ENCODE results near the gene C18orf63.
A peak's percentile ranks its signal among the peaks of the same experiment; 100 is the strongest.
"Not testable (repeated sequence)": the region's sequence is repeated elsewhere in the genome, so short reads cannot be mapped to it uniquely, and the experiment has no call there.

C18orf63 gene

DNA sequence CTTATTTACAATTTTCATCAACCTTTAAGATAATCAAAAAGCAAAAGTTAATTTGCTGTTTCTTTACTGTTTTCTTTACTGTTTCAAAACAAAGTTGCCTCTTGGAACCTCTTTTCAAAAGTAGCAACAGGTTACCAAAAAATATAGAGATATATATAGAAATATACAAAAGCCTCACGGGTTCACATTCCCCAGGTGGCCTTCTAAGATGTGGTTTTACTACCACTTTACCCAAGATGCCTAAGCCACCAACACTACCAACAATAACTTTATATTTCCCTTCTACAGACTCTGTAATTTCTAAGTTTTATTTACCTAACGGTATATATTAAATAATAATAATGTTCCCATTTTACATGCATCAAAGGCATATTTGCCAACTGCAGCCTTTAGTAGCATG lies 28.8 kb upstream of the C18orf63 start:
- DNase-seq = no peak

DNA sequence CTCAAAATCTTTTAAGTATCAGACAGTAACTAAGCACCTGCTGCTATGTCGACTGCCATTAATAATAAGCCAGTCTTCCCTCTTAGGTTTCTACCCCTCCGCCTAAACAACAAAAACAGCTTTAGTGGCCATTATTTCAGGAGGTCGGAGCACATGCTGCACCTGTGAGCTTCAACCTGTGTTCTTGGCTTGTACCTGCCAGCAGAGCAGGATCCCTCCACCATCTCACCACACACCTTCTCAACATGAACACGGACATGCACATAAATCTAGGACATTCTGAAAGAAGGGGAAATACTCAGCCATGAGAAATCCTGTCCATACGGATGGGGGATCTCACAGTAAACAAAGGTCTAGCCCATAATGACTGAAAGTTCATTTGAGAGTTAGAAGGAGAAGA lies 27.6 kb upstream of the C18orf63 start:
- DNase-seq = no peak

DNA sequence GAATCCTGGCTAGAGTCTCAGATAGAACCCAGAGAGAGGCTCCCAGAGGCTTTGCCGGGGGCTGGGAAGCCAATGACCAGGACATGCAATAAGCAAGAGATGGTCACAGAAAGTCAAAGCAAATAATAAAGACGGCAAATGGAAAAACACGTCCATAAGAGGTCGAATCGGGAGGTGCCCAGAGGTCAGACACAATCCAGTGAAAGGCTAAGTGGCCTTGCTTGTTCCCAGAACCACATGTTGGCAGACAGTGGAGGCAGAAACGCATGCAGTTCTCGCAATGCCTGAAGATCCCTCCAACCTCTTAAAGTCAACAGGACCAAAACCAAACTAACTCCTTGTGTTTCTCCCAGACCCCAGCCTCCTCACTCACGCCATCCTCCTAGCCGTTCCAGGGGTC lies 26.9 kb upstream of the C18orf63 start:
- no peak for DNase-seq

DNA sequence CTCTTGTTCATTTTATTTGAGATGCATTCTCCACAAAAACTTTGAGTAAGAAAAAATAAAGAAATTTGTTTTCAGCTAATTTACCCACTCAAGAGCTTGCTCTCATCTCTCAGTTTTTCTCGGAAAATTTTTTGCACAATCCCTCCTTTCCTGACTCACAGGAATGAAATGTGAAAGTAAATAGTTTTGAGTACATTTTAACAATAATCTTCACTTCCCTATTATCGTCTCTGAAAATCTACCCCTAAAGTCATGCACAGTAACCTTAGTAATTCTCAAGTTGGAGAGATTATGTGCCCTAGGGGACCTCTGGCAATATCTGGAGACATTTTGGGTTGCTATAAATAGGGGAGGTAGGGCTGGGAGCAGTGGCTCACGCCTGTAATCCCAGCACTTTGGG lies 26.5 kb upstream of the C18orf63 start:
- no peak for DNase-seq

DNA sequence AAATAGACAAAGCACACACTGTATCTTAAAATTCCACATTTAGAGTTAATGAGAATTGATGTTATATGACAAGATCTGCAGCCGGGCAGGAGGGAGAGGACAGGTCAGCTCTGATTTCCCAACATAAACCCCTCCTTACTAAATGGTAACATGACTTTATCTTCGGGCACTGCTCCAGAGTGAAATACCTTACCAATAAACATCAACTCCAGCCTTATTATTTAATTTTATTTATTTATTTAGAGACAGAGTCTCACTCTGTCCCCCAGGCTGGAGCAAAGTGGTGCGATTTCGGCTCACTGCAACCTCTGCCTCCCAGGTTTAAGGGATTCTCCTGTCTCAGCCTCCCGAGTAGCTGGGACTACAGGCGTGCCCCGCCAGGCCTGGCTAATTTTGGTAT lies 25.6 kb upstream of the C18orf63 start:
- DNase-seq = no peak

DNA sequence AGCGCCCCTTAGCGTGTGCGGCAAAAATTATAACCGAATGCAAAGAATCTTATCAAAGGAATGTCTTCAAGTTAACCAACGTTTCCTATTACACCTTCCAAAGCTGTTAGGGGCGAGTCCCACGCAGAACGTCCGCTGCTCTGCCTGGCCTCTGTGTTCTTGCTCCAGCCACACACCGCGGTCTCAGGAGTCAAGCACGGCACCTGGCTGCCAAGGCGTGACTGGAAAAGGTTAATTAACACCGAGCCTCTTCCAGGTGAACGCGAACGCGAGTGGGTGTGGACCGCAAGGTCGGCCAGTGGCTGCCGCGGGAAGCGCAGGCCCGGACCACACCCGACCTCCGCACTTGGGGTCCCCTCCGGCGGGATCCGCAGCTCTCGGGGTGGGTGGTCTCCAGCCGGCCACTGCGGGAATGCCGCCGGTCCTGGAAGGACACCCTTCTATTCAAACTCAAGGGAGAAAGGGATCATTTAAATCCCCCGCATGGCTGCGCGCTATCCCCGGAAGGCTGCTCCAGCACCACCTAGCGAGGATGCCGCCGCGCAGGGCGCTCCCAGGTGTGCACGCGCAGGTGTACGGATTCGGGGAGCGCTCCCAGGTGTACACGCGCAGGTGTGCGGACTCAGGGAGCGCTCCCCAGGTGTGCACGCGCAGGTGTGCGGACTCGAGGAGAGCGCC lies 24.7 kb upstream of the C18orf63 start:
- no peak for DNase-seq

DNA sequence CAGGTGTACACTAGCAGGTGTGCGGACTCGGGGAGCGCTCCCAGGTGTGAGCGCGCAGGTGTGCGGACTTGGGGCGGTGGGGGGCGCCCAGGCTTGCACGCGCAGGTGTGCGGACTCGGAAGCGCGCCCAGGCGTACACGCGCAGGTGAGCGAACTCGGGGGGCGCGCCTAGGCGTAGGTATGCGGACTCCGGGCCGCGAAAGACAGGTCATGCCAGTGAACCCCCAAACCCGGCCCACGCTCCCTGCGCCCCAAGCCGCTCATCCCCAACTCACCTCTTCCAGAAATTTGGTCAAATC lies 24.2 kb upstream of the C18orf63 start:
- DNase-seq = no peak

DNA sequence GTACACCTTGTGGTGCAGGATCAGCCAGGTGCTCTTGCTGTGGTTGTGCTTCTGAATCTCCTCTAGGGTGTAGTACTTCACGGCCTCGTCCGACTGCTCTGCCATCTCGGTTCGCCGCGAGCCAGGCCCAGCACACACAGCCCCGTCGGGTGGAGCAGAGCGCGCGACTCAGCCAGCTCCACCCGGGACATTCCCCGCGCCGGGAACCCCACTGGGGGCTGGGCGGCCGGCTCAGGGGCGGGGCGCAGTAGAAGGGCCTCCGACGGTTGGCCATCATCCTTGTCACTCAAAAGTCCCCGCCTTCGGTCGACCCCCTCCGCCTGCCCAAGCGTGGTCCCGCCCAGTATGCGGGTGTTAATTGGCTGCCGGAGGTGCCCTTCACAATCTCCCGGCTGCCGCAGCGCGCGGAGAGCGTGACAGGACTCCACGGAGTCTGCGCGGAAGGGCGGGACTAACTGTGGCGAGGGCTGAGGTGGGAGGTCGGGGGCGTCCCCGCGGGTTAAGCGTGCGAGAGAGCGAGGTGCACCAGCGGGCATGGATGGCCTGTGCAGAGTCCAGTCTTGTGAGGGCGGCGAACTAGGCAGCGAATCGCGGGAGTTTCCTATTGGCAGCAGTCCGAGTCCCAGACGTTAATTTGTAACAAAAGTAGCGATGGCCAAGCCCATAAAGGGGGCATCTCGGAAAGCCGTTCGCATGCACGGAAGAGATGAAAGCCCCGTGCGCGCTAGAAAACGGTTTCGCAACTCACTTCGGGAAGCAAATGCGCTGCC lies 23.7 kb upstream of the C18orf63 start, which contains the start of gene CYB5A:
CYB5A (minus strand) TSS at position 193 of the 770 bp plus-strand sequence; CDS start at position 105, 88 bp downstream.
- peak; percentile 99 for DNase-seq

DNA sequence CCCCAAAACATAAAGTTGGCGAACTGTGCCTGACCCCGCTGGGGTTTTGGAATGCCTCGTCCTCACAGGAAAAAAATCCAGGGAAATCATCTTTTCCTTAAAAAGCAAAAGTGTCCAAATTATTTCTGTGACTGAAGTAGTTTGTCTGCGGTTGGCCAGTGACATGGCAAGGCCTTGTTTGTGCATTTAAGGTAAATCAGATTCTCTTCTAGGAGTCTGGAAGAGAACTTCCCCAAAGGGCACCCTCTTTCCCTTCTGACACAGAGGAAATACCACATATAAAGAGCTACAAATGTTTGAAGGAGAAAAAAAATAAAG lies 23.1 kb upstream of the C18orf63 start:
- no peak for DNase-seq

DNA sequence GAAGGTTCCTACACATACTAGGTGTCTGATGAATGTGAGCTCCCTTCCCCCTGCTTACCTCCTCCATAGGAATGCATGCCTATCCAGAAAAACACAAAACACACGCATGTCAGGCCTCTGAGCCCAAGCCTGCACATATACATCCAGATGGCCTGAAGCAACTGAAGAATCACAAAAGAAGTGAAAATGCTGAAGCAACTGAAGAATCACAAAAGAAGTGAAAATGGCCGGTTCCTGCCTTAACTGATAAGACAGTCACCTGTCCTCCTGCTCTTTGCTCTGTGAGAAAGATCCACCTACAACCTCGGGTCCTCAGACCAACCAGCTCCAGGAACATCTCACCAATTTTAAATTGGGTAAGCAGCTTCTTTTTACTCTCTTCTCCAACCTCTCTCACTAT lies 22.7 kb upstream of the C18orf63 start:
- not testable (repeated sequence) for DNase-seq

DNA sequence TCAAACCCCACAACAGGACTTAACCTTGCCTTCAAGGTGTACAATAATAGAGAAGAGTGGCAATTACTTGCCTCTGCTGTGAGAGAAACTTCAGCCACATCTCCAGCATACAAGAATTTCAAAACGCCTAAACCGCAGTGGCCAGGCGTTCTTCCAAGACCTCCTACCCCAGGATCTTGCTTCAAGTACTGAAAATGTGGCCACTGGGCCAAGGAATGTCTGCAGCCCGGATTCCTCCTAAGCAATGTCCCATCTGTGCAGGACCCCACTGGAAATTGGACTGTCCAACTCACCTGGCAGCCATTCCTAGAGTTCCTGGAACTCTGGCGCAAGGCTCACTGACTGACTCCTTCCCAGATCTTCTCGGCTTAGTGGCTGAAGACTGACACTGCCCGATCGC lies 21.1 kb upstream of the C18orf63 start:
- no peak for DNase-seq

DNA sequence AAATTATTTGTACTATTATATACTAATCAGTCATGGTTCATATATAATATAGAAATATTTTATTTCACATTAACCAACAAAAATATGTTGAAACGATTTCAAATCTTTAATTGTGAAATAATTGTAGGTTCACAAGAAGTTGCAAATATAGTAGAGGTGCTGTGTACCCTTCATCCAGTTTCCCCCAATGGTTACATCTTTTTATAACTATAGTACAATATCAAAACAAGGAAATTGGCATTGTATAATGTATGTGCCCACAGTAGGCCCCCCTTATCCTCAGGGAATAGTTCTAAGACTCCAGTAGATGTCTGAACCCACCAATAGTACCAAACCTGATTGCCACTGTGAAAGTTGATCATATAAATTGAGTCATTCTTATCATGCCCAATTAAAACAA lies 16.5 kb upstream of the C18orf63 start:
- no peak for DNase-seq

DNA sequence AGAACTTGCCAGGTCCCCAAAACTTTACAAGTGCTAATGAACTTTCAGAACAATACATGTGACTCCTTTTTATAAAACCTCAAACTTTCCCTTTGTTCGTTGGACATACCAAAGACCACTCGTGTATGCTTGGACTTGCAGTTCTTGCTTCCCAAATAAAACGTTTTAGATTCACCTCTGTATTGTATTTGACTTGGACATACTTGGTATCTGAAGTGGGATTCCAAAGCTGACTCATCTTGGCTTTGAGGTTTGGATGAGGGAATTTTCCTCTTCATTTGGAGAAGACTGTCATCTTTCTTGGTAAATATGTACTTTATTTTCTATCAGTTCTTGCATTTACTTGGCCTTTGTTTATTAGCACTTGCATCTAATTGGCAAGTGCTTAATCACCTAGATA lies 15.9 kb upstream of the C18orf63 start:
- DNase-seq = no peak

DNA sequence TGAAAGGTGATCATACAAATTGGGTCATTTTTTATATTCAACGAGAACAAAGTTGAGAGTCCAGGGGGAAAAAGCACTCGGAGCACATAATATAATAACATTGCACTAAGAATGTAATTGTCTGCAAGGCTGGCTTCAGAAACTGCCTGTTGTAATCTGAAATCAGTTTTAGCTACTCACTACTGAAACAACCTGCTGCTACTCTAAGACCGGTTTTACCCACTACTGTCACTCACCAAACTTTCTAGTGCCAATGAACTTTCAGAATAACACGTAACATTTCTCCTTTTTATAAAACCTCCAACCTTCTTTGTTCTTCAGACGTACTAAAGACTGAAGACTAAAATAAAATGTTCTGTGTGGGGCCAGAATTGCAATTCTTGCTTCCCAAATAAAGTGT lies 12.3 kb upstream of the C18orf63 start:
- DNase-seq = no peak

DNA sequence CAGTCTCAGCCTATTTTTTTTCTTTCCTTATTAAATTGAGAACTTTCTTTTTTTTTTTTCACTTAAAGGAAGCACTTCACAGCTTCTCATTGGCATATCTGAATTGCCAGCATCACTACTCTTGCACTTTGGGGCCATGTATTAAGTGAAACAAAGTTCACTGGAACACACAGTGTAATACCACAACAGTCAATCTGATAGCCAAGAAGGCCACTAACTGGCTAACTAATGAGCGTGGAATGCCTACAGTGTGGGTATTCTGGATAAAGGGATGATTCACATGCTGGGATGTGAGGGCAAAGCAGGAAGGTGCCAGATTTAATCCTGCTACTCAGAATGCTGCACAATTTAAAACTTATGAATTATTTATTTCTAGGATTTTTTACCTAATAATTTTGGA lies 11.7 kb upstream of the C18orf63 start:
- DNase-seq = no peak

DNA sequence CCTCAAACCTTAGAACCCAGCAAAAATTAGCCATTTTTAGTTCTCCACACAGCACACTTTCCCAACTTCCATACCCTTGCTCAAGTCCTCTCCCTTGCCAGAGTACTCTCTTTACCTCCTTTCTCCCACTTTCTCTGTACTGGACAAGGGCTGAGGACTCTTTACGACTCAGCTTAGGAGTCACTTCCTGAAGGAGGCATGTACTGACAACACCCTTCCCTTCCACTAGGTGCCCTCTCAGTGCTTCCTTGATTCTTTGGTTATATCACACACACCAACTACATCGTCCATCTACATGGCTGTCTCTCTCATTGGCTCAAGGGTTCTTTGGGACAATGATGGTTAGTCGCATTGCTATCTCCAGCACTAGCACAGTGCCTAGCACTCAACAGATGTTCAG lies 5.2 kb upstream of the C18orf63 start:
- no peak for DNase-seq

DNA sequence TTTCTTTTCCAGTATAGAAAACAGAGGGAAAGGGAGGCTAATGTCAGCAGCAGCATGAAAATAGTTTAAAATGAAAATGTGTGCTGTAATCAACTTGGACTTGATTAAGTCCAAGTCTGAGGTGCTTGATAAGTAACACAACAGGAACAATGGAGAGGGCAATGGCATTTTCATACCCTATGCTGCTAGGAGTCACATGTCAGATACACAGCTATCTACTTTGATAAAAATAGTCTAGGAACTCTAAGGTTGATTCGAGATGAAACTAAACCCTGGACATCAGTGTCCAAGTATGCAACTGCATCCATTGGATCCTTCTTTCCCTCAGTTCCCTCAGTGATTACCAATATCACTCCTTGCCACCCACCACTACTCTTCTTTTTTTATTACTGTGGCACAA lies 4.6 kb upstream of the C18orf63 start:
- DNase-seq = no peak

DNA sequence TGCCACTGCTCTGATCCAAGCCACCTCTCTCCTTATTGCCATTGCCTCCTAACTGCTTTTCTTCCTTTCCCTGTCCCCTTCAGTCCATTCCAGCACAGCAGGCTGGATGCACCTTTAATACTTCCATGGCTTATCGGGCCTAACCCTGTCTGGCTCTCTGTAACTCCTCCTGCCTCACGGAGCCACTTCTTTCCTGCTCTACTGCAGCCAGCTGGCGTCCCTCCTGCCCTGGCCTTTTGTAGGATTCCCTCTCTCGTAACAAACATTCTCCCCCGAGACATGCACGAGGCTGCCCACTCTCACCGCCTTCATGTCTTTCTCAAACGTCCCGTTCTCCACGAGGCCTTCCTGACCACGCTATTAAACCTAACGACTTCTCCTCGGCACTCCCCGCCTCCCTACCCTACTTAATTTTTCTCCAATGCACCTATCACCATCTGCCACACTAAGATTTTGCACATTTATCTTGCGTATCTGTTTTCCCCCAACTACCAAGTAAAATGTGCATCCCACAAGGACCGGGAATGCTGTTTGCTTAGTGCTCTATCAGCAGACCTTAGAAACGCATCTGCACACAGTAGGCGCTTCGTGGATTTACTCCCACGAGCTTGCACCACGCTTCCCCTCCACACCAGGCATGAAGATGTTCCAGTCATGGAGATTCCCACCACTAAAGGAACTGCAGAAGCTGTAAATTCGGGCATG lies 728 bp upstream of the C18orf63 start:
- DNase-seq = no peak

DNA sequence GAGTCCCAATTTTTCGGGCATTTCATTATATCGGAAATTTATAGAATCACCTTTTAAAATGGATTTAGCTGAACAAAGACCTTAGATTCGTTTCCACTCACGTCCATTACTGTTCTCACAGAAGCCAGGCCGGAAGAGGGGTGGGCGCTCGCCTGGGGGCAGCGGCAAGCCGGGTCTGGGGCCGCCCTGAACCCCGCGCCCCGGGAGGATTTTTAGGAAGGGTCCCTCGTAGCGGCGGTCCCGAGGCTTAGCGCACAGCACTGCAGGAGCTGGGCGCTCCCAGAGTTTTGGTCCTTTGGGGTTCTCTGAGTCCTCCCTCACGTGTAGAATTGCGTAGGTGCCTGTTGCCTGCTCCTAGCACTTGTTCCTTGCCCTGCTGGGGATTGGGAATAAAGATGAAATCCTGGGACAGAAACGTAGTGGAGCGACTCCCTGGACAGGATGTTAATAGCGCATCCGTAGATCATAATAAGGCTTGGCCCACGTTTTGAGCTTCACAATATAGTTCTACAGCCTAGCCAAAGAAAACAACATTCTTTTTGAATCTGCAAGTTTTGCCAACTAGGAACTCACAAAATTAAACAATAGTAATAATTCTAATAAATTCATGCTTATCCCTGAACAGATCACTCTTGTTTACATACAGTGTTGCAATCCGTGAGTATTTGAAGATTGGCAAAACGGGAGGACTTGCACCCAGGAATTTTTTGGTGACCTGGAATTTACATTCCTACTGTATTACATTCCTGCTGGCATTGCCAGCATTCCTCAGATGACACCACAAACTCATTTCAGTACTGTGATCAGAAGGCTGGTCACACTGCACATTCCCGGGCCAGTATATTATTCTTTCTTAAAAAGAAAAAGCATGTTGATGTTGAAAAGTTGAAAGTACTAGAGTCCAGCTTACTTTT lies 875 bp downstream of the C18orf63 start:
- no peak for DNase-seq

DNA sequence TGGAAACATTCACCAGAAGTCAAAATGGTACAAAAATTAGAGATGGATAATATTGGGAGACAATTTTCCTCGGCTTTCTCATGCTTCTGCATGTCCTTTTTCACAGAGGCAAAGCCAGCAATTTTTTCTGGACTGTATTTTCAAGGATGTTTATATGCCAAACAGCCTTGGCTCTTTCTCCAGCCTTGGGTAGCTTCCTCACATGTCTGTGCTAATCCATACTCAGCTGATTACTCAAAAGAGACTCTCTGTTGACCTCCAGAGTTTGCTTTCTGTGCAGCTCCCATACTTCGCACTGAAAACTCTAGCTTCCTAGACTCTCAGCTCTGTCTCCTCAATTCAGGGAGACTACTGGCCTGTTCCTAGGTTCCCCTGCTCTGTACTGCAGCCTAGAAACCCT lies 10.6 kb downstream of the C18orf63 start:
- DNase-seq = no peak

DNA sequence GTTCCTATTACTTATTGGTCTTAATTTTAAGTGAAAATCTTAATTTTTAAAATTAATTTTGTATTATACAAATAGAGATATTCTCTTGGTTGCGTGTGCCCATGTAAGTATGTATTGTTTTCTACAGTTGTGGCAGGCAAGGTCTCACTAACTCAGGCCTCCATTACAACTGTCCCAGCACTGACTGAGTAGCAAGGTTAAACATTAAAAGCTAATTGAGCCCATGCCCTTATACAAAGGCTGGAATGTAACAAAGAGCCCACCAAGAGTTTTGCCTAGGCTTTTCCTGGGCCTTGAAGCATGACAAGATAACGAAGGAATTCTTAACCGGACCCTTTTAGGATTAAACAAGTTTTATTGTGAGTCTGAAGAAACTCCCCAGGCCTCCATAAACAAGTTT lies 11.2 kb downstream of the C18orf63 start:
- DNase-seq = not testable (repeated sequence)

DNA sequence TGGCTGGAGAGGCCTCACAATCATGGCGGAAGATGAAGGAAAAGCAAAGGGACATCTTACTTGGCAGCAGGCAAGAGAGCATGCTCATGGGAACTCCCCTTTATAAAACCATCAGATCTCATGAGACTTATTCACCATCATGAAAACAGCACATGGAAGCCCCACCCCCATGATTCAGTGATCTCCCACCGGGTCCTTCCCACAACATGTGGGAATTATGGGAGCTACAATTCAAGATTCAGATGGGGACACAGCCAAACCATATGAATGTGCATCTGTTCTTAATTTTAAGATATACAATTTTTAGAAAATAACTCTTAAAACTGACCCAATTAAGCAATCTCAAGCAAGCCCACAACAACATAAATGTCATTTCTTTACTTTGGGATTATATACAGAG lies 12.6 kb downstream of the C18orf63 start:
- no peak for DNase-seq

DNA sequence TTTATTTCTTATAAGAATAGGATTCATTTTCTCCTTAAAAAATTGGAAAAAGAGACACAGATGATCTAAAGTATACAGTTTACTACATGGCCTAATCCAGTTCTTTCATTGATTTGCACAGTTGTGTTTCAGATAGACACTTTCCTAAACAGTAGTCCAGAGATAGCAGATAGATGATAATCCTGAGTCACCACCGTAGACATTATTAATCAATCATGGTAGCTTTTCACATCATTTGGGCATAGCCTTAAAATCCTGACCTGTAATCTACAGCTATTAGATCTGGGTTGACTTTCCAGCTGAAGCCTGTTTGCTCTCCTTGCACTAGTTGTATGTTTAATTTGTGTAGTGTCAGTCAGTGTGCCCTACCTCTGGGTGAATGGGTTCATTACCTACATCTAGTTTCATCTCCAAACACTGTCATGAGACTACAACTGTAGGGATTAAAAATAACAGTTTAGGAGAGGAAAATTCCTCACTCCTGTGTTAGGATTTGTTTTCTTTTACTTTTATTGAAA lies 14.1 kb downstream of the C18orf63 start:
- no peak for DNase-seq

Measured in midbrain (tissue), 1 donor.